SK-N-SH (cell line): ENCODE results near the gene BRAF. TPM values are rescaled to one million over a fixed set of nuclear protein-coding genes. Genes with fewer than 3 reads are reported as not detected.

Experiments used
- CTCF ChIA-PET: fragments of 300-600, 350-600 bp; formaldehyde crosslinking; extraction: SDS; loops from one replicate; lab custom pipeline; 2021; lab: Yijun Ruan, JAX
- POLR2A ChIA-PET: fragments of 350-600 bp; sonication (Branson Sonifier 250); formaldehyde crosslinking; extraction: SDS; loops from one replicate; lab custom pipeline; 2020; ENCODE audit warnings: antibody characterized with exemption, inconsistent platforms; lab: Yijun Ruan, JAX
- DNase-seq: peaks from one replicate; pipeline ENCODE4 v3.0.0; 2012
- H2AFZ ChIP-seq: fragments of 200-600 bp; sonication (generic); 2 replicates; pipeline ENCODE4 v1.8.1; 2016; ENCODE audit warnings: antibody characterized with exemption, mild to moderate bottlenecking, low read depth
- H3F3A ChIP-seq: fragments of 200-600 bp; sonication (generic); replicated peaks from 2 replicates; pipeline ENCODE3; 2016; ENCODE audit warnings: antibody characterized with exemption, mild to moderate bottlenecking; ENCODE audit not compliant: insufficient read depth
- H3K27ac ChIP-seq, 2 experiments: fragments of 200-500 bp in 1 of 2; fragments of 200-600 bp in 1 of 2; sonication (Bioruptor generic) in 1 of 2; sonication (generic), shearing (Covaris generic) in 1 of 2; 2 replicates each; pipeline versions ENCODE4 v1.5.1 to v1.6.1; 2014 to 2016; ENCODE audit warnings: low read depth in 2 of 2, inconsistent platforms in 1 of 2, low read length in 1 of 2, mild to moderate bottlenecking in 1 of 2, mixed read lengths in 1 of 2
- H3K27me3 ChIP-seq: fragments of 200-600 bp; sonication (generic), shearing (Covaris generic); 2 replicates; pipeline ENCODE4 v1.6.1; 2016; ENCODE audit warnings: mixed run types; ENCODE audit not compliant: insufficient read depth
- H3K36me3 ChIP-seq, 2 experiments: fragments of 200-500 bp in 1 of 2; fragments of 200-600 bp in 1 of 2; sonication (Bioruptor generic) in 1 of 2; sonication (generic) in 1 of 2; replicated peaks in 1 of 2; 2 replicates each; pipeline versions ENCODE3 to v1.5.1; 2014 to 2016; ENCODE audit warnings: low read length in 1 of 2, mild to moderate bottlenecking in 1 of 2; ENCODE audit not compliant: insufficient read depth in 2 of 2, control insufficient read depth in 1 of 2
- H3K4me1 ChIP-seq, 2 experiments: fragments of 200-500 bp in 1 of 2; fragments of 200-600 bp in 1 of 2; sonication (Bioruptor generic) in 1 of 2; sonication (generic), shearing (Covaris generic) in 1 of 2; 2 replicates each; pipeline versions ENCODE4 v1.5.1 to v1.6.1; 2014 to 2016; ENCODE audit warnings: low read depth in 1 of 2, low read length in 1 of 2, mixed run types in 1 of 2; ENCODE audit not compliant: insufficient read depth in 2 of 2, control insufficient read depth in 1 of 2
- H3K4me2 ChIP-seq: fragments of 200-600 bp; sonication (generic), shearing (Covaris generic); 2 replicates; pipeline ENCODE4 v1.6.1; 2017; ENCODE audit warnings: mixed run types
- H3K4me3 ChIP-seq, 2 experiments: fragments of 200-500 bp in 1 of 2; fragments of 200-600 bp in 1 of 2; sonication (Bioruptor generic) in 1 of 2; sonication (generic), shearing (Covaris generic) in 1 of 2; 2 replicates each; pipeline versions ENCODE4 v1.5.1 to v1.8.1; 2014 to 2016; ENCODE audit warnings: low read depth in 2 of 2, inconsistent platforms in 1 of 2, low read length in 1 of 2, mild to moderate bottlenecking in 1 of 2, mixed read lengths in 1 of 2, moderate library complexity in 1 of 2
- H3K79me2 ChIP-seq: fragments of 200-600 bp; sonication (generic); 2 replicates; pipeline ENCODE4 v1.8.1; 2017; ENCODE audit warnings: mild to moderate bottlenecking; ENCODE audit not compliant: insufficient read depth
- H3K9ac ChIP-seq: fragments of 200-600 bp; sonication (generic); 2 replicates; pipeline ENCODE4 v1.6.1; 2017; ENCODE audit warnings: mixed run types
- H3K9me2 ChIP-seq: fragments of 200-600 bp; sonication (generic); 2 replicates; pipeline ENCODE4 v1.6.1; 2017; ENCODE audit warnings: mixed run types
- H3K9me3 ChIP-seq: fragments of 200-600 bp; sonication (generic); 2 replicates; pipeline ENCODE4 v1.6.1; 2017; ENCODE audit warnings: mixed run types, mild to moderate bottlenecking, moderate library complexity
- H4K20me1 ChIP-seq: fragments of 200-600 bp; sonication (generic); 2 replicates; pipeline ENCODE4 v1.6.1; 2017; ENCODE audit warnings: mild to moderate bottlenecking, mixed run types; ENCODE audit not compliant: insufficient read depth
- EP300 ChIP-seq, 2 experiments: IDR thresholded peaks; 2 replicates each; pipeline versions ENCODE4 v1.4.0 to v1.6.1; 2012; ENCODE audit warnings: borderline replicate concordance in 1 of 2, low read depth in 1 of 2, low read length in 1 of 2
- FOSL2 ChIP-seq: IDR thresholded peaks from 2 replicates; pipeline ENCODE4 v1.4.0; 2012; ENCODE audit warnings: low read depth, mild to moderate bottlenecking, moderate library complexity, borderline replicate concordance
- FOXM1 ChIP-seq: IDR thresholded peaks from 2 replicates; pipeline ENCODE4 v1.4.0; 2012; ENCODE audit warnings: low read depth, mild to moderate bottlenecking
- GABPA ChIP-seq: IDR thresholded peaks from 2 replicates; pipeline ENCODE4 v1.4.0; 2012; ENCODE audit warnings: low read depth, mild to moderate bottlenecking
- GATA2 ChIP-seq: sonication (generic); formaldehyde crosslinking; IDR thresholded peaks from 2 replicates; pipeline ENCODE4 v1.5.0; 2020; ENCODE audit warnings: mild to moderate bottlenecking, missing genetic modification reagents
- IRF3 ChIP-seq: fragments of 150-350 bp; IDR thresholded peaks from 2 replicates; pipeline ENCODE4 v1.6.1; 2016; ENCODE audit warnings: mild to moderate bottlenecking, low read depth, low read length
- MXI1 ChIP-seq: IDR thresholded peaks from 2 replicates; pipeline ENCODE4 v1.6.1; 2012; ENCODE audit warnings: mild to moderate bottlenecking, low read depth, low read length, improper control_type of control experiment
- NFIC ChIP-seq: IDR thresholded peaks from 2 replicates; pipeline ENCODE4 v1.4.0; 2012; ENCODE audit warnings: borderline replicate concordance
- NRF1 ChIP-seq: IDR thresholded peaks from 2 replicates; pipeline ENCODE4 v1.6.1; 2012; ENCODE audit warnings: low read depth, mild to moderate bottlenecking, low read length
- RFX5 ChIP-seq: IDR thresholded peaks from 2 replicates; pipeline ENCODE4 v1.6.1; 2012; ENCODE audit warnings: mild to moderate bottlenecking, improper control_type of control experiment, low read length
- RXRA ChIP-seq: IDR thresholded peaks from 2 replicates; pipeline ENCODE4 v1.4.0; 2012; ENCODE audit warnings: low read depth, mild to moderate bottlenecking, borderline replicate concordance
- TAF1 ChIP-seq: IDR thresholded peaks from 2 replicates; pipeline ENCODE4 v1.6.1; 2012; ENCODE audit warnings: low read depth, mild to moderate bottlenecking, low read length, moderate library complexity, borderline replicate concordance
- YY1 ChIP-seq: IDR thresholded peaks from 2 replicates; pipeline ENCODE4 v1.4.0; 2012; ENCODE audit warnings: low read depth, mild to moderate bottlenecking
- WGBS: methylation state at CpG from one replicate; pipeline ENCODE4 v1.1.6; 2017; ENCODE audit warnings: low lambda C conversion rate; 5-methylcytosine and 5-hydroxymethylcytosine counted together
- polyA plus RNA-seq, 3 experiments: library from polyadenylated mRNA; depleted of rRNA; stranded (reverse); fragments of >200 nt; gene quantifications; 2 replicates each; pipeline ENCODE4 v1.2.3, GENCODE V29; 2012
- TF ChIP-seq, protein P1 (sequence below): IDR thresholded peaks from 2 replicates; pipeline ENCODE4; 2012
- TF ChIP-seq, protein P2 (sequence below): IDR thresholded peaks from 2 replicates; pipeline ENCODE4 v1.4.0; 2012; ENCODE audit warnings: low read depth, borderline replicate concordance
- TF ChIP-seq, protein P3 (sequence below): fragments of 150-350 bp; IDR thresholded peaks from 2 replicates; pipeline ENCODE4 v1.6.1; 2017; ENCODE audit warnings: antibody characterized with exemption, low read length, low read depth, borderline replicate concordance

The BRAF gene
- polyA plus RNA-seq, 1 of the 3 experiments (the other 2 are of a cell fraction) = 5.2 TPM

DNA sequence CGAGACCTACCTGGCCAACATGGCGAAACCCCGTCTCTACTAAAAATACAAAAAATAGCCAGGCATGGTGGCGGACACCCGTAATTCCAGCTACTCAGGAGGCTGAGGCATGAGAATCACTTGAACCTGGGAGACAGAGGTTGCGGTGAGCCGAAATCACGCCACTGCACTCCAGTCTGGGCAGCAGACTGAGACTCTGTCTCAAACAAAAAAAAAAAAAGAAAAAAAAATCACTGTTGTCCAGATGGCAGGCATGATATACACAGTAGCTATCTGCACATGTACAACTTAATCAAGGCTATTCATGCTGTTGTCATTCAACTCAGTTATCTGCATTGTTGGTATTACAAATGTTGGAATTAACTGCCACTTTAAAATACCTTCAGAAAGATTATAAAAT is 55.3 kb downstream of the BRAF start:
- peak; percentile 26 for DNase-seq
- H3K9me3 ChIP-seq = no peaks in the 10 kb centered on the region
- POLR2A ChIA-PET = no interaction called here
- CTCF ChIA-PET = interaction anchor here (0.9 to 1.4 kb wide), 2 partner anchors 21 to 146 kb away, joined by 3 to 5 read pairs; partner anchors contain the start of gene MRPS33
- H3K79me2 ChIP-seq = peaks cover 97% of the 10 kb centered on the region
- no peaks in the 10 kb centered on the region for H3K27me3 ChIP-seq
- H4K20me1 ChIP-seq = peaks cover 48% of the 10 kb centered on the region
- TF ChIP-seq TAF1 (no peak), MXI1 (peak; percentile 44; the same call in 1 of the 2 replicates), GATA2 (peak; percentile 25; the same call in 1 of the 2 replicates)
- H3F3A ChIP-seq = peaks cover 8% of the 10 kb centered on the region
- no peaks in the 10 kb centered on the region for H3K36me3 ChIP-seq
- no peak overlapping the region for H3K4me2 ChIP-seq
- 96% methylated on average over 8 of the region's 8 CpGs for WGBS
- no peaks in the 10 kb centered on the region for H3K9me2 ChIP-seq
- no peak overlapping the region for H3K27ac ChIP-seq
- no peak overlapping the region for H3K9ac ChIP-seq
- no peaks in the 10 kb centered on the region; a peak in 2 of 4 replicates for H3K4me1 ChIP-seq
- H2AFZ ChIP-seq = no peak overlapping the region
- H3K4me3 ChIP-seq = no peak overlapping the region

- CTCF ChIA-PET = no interaction called here
- H3K4me3 ChIP-seq = no peak overlapping the region
- H4K20me1 ChIP-seq = peaks cover 42% of the 10 kb centered on the region
- no peaks in the 10 kb centered on the region for H3K27me3 ChIP-seq
- H3K4me1 ChIP-seq = no peaks in the 10 kb centered on the region; a peak in 2 of 4 replicates
- no peak overlapping the region for H3K9ac ChIP-seq
- no peaks in the 10 kb centered on the region for H3K36me3 ChIP-seq
- H3F3A ChIP-seq = peaks cover 8% of the 10 kb centered on the region
- no peak for DNase-seq
- POLR2A ChIA-PET = no interaction called here
- WGBS = 96% methylated on average over 5 of the region's 5 CpGs
- TF ChIP-seq RFX5 (no peak), YY1 (no peak), FOXM1 (no peak), RXRA (no peak), GABPA (no peak)
- TF ChIP-seq, protein P1, sequence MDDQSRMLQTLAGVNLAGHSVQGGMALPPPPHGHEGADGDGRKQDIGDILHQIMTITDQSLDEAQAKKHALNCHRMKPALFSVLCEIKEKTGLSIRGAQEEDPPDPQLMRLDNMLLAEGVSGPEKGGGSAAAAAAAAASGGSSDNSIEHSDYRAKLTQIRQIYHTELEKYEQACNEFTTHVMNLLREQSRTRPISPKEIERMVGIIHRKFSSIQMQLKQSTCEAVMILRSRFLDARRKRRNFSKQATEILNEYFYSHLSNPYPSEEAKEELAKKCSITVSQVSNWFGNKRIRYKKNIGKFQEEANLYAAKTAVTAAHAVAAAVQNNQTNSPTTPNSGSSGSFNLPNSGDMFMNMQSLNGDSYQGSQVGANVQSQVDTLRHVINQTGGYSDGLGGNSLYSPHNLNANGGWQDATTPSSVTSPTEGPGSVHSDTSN = no peak
- H3K4me2 ChIP-seq = no peak overlapping the region
- no peaks in the 10 kb centered on the region for H3K9me3 ChIP-seq
- H3K79me2 ChIP-seq = peaks cover 96% of the 10 kb centered on the region
- H3K9me2 ChIP-seq = no peaks in the 10 kb centered on the region
- no peak overlapping the region for H3K27ac ChIP-seq
- H2AFZ ChIP-seq = no peak overlapping the region
Observed at GRCh38 chr7:140867467-140868462, 57.0 kb downstream of the BRAF start.

DNA sequence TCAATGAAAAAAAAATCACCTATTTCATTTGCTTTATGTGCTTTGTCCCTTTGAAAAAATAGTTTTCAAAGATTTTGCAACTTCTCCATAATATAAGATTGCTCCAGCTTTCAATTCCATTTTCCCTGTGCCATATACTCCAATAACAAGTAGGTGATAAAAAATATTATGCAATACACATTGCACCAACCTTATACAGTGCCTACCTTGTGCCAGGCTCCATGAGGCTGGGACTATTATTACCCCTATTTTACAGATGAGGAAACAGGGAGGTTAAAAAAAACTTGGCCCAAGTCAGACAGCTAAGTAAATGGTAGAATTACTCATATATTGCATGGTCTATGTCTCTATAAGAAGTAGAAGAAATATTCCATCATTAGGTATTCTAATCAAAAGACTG is 57.8 kb downstream of the BRAF start:
- H3K36me3 ChIP-seq = no peaks in the 10 kb centered on the region
- ChIA-PET POLR2A (no interaction called here), CTCF (no interaction called here)
- no peak overlapping the region for H3K27ac ChIP-seq
- H2AFZ ChIP-seq = no peak overlapping the region
- H3K9me2 ChIP-seq = no peaks in the 10 kb centered on the region
- peaks cover 97% of the 10 kb centered on the region for H3K79me2 ChIP-seq
- no peaks in the 10 kb centered on the region for H3K27me3 ChIP-seq
- peaks cover 8% of the 10 kb centered on the region for H3F3A ChIP-seq
- H3K4me2 ChIP-seq = no peak overlapping the region
- H4K20me1 ChIP-seq = peaks cover 46% of the 10 kb centered on the region
- no peaks in the 10 kb centered on the region for H3K9me3 ChIP-seq
- H3K4me1 ChIP-seq = no peaks in the 10 kb centered on the region; a peak in 2 of 4 replicates
- no peak for DNase-seq
- H3K4me3 ChIP-seq = no peak overlapping the region
- no peak overlapping the region for H3K9ac ChIP-seq
- TF ChIP-seq, protein P2, sequence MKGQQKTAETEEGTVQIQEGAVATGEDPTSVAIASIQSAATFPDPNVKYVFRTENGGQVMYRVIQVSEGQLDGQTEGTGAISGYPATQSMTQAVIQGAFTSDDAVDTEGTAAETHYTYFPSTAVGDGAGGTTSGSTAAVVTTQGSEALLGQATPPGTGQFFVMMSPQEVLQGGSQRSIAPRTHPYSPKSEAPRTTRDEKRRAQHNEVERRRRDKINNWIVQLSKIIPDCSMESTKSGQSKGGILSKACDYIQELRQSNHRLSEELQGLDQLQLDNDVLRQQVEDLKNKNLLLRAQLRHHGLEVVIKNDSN = no peak
- no peak for TF ChIP-seq GABPA
- no peak for TF ChIP-seq YY1
- no peak for TF ChIP-seq MXI1
- TF ChIP-seq TAF1 = no peak
- TF ChIP-seq FOSL2 = no peak
- TF ChIP-seq IRF3 = no peak
- TF ChIP-seq NRF1 = no peak
- TF ChIP-seq, protein P3, sequence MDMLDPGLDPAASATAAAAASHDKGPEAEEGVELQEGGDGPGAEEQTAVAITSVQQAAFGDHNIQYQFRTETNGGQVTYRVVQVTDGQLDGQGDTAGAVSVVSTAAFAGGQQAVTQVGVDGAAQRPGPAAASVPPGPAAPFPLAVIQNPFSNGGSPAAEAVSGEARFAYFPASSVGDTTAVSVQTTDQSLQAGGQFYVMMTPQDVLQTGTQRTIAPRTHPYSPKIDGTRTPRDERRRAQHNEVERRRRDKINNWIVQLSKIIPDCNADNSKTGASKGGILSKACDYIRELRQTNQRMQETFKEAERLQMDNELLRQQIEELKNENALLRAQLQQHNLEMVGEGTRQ = no peak
- no peak for TF ChIP-seq NFIC
- TF ChIP-seq FOXM1 = no peak
- no peak for TF ChIP-seq EP300 (IDR thresholded peaks at IDR 0.05; ENCODE audit: borderline replicate concordance in 1 of 2, low read depth in 1 of 2, low read length in 1 of 2)
- no peak for TF ChIP-seq RFX5
